HUES6 (cell line): Measurements from ENCODE around the gene RHBDD3.

ENCODE experiments used
- H3K27ac ChIP-seq: 2 replicates; pipeline ENCODE4 v1.7.0; 2013; ENCODE audit warnings: low read depth, mild to moderate bottlenecking, low read length, inconsistent platforms
- H3K27me3 ChIP-seq: 2 replicates; pipeline ENCODE4 v1.6.1; 2013; ENCODE audit warnings: low read length; ENCODE audit not compliant: control insufficient read depth, insufficient read depth
- H3K36me3 ChIP-seq: 2 replicates; pipeline ENCODE4 v1.6.1; 2013; ENCODE audit warnings: low read length; ENCODE audit not compliant: control insufficient read depth, insufficient read depth
- H3K4me1 ChIP-seq: 2 replicates; pipeline ENCODE4 v1.6.1; 2013; ENCODE audit warnings: low read length; ENCODE audit not compliant: control insufficient read depth, insufficient read depth
- H3K4me3 ChIP-seq: 2 replicates; pipeline ENCODE4 v1.5.1; 2013; ENCODE audit warnings: low read depth, low read length
- H3K9ac ChIP-seq: one replicate; pipeline ENCODE4 v1.6.1; 2013; ENCODE audit warnings: mild to moderate bottlenecking, low read length
- H3K9me3 ChIP-seq: 2 replicates; pipeline ENCODE4 v1.6.1; 2013; ENCODE audit warnings: low read depth, low read length; ENCODE audit not compliant: control insufficient read depth, insufficient read depth

The RHBDD3 gene

GRCh38 chr22:29267462-29267857 is 321 bp downstream of the RHBDD3 start:
- no peaks in the 10 kb centered on the region for H3K27me3 ChIP-seq
- peaks cover 66% of the 10 kb centered on the region for H3K36me3 ChIP-seq
- H3K9ac ChIP-seq, result peak overlapping the region; percentile 99
- no peaks in the 10 kb centered on the region for H3K9me3 ChIP-seq
- peak overlapping the region; percentile 100 for H3K27ac ChIP-seq
- H3K4me1 ChIP-seq, result peaks cover 28% of the 10 kb centered on the region
- H3K4me3 ChIP-seq, result peak overlapping the region; percentile 81

GRCh38 chr22:29266564-29267461 is 968 bp downstream of the RHBDD3 start:
- Histone ChIP-seq H3K36me3 (peaks cover 60% of the 10 kb centered on the region), H3K4me1 (peaks cover 28% of the 10 kb centered on the region), H3K27ac (peak overlapping the region; percentile 100), H3K9ac (peak overlapping the region; percentile 99), H3K4me3 (peak overlapping the region; percentile 81), H3K27me3 (no peaks in the 10 kb centered on the region), H3K9me3 (no peaks in the 10 kb centered on the region)

- peak overlapping the region; percentile 9 for H3K9ac ChIP-seq
- 0 out of 2 replicates have a peak overlapping the region, but pooled peaks have one; percentile 100 for H3K27ac ChIP-seq
- peaks cover 27% of the 10 kb centered on the region for H3K4me1 ChIP-seq
- no peaks in the 10 kb centered on the region for H3K9me3 ChIP-seq
- H3K4me3 ChIP-seq, result peak overlapping the region; percentile 81; the same call in 1 of the 2 replicates
- no peaks in the 10 kb centered on the region for H3K27me3 ChIP-seq
- peaks cover 53% of the 10 kb centered on the region for H3K36me3 ChIP-seq
Observed at GRCh38 chr22:29265929-29266328, 1.9 kb downstream of the RHBDD3 start.

GRCh38 chr22:29265305-29265704 is 2.5 kb downstream of the RHBDD3 start:
- no peak overlapping the region for H3K4me3 ChIP-seq
- H3K9me3 ChIP-seq, result no peaks in the 10 kb centered on the region
- no peak overlapping the region for H3K27ac ChIP-seq
- no peak overlapping the region for H3K9ac ChIP-seq
- H3K4me1 ChIP-seq, result peaks cover 21% of the 10 kb centered on the region
- peaks cover 53% of the 10 kb centered on the region for H3K36me3 ChIP-seq
- H3K27me3 ChIP-seq, result no peaks in the 10 kb centered on the region

- Histone ChIP-seq H3K9ac (no peak overlapping the region), H3K27me3 (no peaks in the 10 kb centered on the region), H3K9me3 (no peaks in the 10 kb centered on the region), H3K36me3 (peaks cover 53% of the 10 kb centered on the region), H3K4me3 (no peak overlapping the region), H3K27ac (no peak overlapping the region), H3K4me1 (peaks cover 13% of the 10 kb centered on the region)
Observed at GRCh38 chr22:29263791-29264276, 3.9 kb downstream of the RHBDD3 start.

GRCh38 chr22:29260601-29261315 is 7.0 kb downstream of the RHBDD3 start:
- peaks cover 45% of the 10 kb centered on the region for H3K36me3 ChIP-seq

GRCh38 chr22:29260031-29260560 is 7.7 kb downstream of the RHBDD3 start:
- H3K4me3 ChIP-seq, result no peak overlapping the region
- peaks cover 38% of the 10 kb centered on the region for H3K36me3 ChIP-seq
- H3K27me3 ChIP-seq, result no peaks in the 10 kb centered on the region
- H3K9me3 ChIP-seq, result no peaks in the 10 kb centered on the region
- H3K4me1 ChIP-seq, result no peaks in the 10 kb centered on the region
- H3K27ac ChIP-seq, result no peak overlapping the region
- no peak overlapping the region for H3K9ac ChIP-seq

More at GRCh38 chr22:29260601-29261315, 7.0 kb downstream of the RHBDD3 start:
- Histone ChIP-seq H3K4me3 (no peak overlapping the region), H3K27ac (no peak overlapping the region), H3K9me3 (no peaks in the 10 kb centered on the region), H3K4me1 (no peaks in the 10 kb centered on the region), H3K27me3 (no peaks in the 10 kb centered on the region), H3K9ac (no peak overlapping the region)

- Histone ChIP-seq H3K9me3 (no peaks in the 10 kb centered on the region), H3K27ac (no peak overlapping the region), H3K4me1 (no peaks in the 10 kb centered on the region), H3K36me3 (peaks cover 34% of the 10 kb centered on the region), H3K9ac (no peak overlapping the region), H3K27me3 (no peaks in the 10 kb centered on the region), H3K4me3 (no peak overlapping the region)
Observed at GRCh38 chr22:29259253-29259899, 8.4 kb downstream of the RHBDD3 start.

GRCh38 chr22:29258407-29259252 is 9.2 kb downstream of the RHBDD3 start:
- Histone ChIP-seq H3K27me3 (no peaks in the 10 kb centered on the region), H3K9me3 (no peaks in the 10 kb centered on the region)

GRCh38 chr22:29257751-29258181 is 10.0 kb downstream of the RHBDD3 start:
- no peaks in the 10 kb centered on the region for H3K9me3 ChIP-seq
- no peaks in the 10 kb centered on the region for H3K4me1 ChIP-seq
- no peak overlapping the region for H3K9ac ChIP-seq
- no peaks in the 10 kb centered on the region for H3K27me3 ChIP-seq
- no peak overlapping the region for H3K27ac ChIP-seq
- peaks cover 23% of the 10 kb centered on the region for H3K36me3 ChIP-seq
- H3K4me3 ChIP-seq, result no peak overlapping the region

More at GRCh38 chr22:29258407-29259252, 9.2 kb downstream of the RHBDD3 start:
- Histone ChIP-seq H3K9ac (no peak overlapping the region), H3K4me3 (no peak overlapping the region), H3K27ac (no peak overlapping the region), H3K36me3 (peaks cover 26% of the 10 kb centered on the region), H3K4me1 (no peaks in the 10 kb centered on the region)
